Measurements from ENCODE around the gene U2AF2. TPM values are rescaled to one million over a fixed set of nuclear protein-coding genes. Genes with fewer than 3 reads are reported as not detected.

U2AF2 gene
- total RNA-seq, 1 experiment from 2014 or later, result 545 TPM

DNA sequence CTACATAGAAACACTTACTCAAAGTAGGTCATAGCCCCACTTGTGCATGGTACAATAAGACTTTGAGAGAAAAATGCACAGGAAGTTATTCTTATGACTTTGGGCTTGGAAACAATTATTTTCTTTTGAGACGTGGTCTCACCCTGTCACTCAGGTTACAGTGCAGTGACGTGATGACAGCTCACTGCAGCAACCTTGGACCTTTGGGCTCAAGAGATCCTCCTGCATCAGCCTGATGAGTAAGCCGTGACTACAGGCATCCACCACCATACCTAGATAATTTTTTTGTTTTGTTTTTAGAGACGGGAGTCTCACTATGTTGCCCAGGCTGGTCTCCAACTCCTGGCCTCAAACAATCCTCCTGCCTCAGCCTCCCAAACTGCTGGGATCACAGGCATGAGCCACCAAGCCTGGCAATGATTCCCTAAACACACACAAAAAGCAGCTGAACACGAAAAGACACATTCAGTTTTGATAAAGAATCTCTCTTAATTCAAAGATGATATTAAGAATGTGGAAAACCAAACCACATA lies 65.4 kb downstream of the U2AF2 start:
- H3K27ac ChIP-seq (ENCODE audit: low read length), result no peak overlapping the region
- no peak overlapping the region for H3K4me3 ChIP-seq (ENCODE audit: low read depth in 2 of 2, low read length in 2 of 2)
- BruUV-seq (replicated peaks), result no TSS peak
- no peak for DNase-seq (ENCODE audit: low read depth, low spot score)
- ATAC-seq, result no peak
- no peaks in the 10 kb centered on the region for H3K4me1 ChIP-seq (ENCODE audit: control insufficient read depth, insufficient read depth, low read length)
- TF ChIP-seq TCF7L2 (IDR thresholded peaks at IDR 0.05; ENCODE audit: low read depth, low read length) (no peak), POLR2AphosphoS5 (IDR thresholded peaks at IDR 0.05; ENCODE audit: low read depth, low read length) (no peak), SIN3A (IDR thresholded peaks at IDR 0.05; ENCODE audit: borderline replicate concordance, insufficient read depth, low read depth, low read length) (no peak)
- TF ChIP-seq, protein P1, sequence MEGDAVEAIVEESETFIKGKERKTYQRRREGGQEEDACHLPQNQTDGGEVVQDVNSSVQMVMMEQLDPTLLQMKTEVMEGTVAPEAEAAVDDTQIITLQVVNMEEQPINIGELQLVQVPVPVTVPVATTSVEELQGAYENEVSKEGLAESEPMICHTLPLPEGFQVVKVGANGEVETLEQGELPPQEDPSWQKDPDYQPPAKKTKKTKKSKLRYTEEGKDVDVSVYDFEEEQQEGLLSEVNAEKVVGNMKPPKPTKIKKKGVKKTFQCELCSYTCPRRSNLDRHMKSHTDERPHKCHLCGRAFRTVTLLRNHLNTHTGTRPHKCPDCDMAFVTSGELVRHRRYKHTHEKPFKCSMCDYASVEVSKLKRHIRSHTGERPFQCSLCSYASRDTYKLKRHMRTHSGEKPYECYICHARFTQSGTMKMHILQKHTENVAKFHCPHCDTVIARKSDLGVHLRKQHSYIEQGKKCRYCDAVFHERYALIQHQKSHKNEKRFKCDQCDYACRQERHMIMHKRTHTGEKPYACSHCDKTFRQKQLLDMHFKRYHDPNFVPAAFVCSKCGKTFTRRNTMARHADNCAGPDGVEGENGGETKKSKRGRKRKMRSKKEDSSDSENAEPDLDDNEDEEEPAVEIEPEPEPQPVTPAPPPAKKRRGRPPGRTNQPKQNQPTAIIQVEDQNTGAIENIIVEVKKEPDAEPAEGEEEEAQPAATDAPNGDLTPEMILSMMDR (IDR thresholded peaks at IDR 0.05), result no peak
- TF ChIP-seq, protein P2, sequence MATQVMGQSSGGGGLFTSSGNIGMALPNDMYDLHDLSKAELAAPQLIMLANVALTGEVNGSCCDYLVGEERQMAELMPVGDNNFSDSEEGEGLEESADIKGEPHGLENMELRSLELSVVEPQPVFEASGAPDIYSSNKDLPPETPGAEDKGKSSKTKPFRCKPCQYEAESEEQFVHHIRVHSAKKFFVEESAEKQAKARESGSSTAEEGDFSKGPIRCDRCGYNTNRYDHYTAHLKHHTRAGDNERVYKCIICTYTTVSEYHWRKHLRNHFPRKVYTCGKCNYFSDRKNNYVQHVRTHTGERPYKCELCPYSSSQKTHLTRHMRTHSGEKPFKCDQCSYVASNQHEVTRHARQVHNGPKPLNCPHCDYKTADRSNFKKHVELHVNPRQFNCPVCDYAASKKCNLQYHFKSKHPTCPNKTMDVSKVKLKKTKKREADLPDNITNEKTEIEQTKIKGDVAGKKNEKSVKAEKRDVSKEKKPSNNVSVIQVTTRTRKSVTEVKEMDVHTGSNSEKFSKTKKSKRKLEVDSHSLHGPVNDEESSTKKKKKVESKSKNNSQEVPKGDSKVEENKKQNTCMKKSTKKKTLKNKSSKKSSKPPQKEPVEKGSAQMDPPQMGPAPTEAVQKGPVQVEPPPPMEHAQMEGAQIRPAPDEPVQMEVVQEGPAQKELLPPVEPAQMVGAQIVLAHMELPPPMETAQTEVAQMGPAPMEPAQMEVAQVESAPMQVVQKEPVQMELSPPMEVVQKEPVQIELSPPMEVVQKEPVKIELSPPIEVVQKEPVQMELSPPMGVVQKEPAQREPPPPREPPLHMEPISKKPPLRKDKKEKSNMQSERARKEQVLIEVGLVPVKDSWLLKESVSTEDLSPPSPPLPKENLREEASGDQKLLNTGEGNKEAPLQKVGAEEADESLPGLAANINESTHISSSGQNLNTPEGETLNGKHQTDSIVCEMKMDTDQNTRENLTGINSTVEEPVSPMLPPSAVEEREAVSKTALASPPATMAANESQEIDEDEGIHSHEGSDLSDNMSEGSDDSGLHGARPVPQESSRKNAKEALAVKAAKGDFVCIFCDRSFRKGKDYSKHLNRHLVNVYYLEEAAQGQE (IDR thresholded peaks at IDR 0.05; ENCODE audit: insufficient read depth in 1 of 2, low read depth in 2 of 2, low read length in 1 of 2), result no peak
- ChIA-PET POLR2A (interaction anchor here (0.6 kb wide), 1 partner anchor 729 kb away, joined by 7 read pairs; no protein-coding TSS in a partner anchor), CTCF (no interaction called here)
- intact Hi-C loops (cut with micrococcal nuclease; ENCODE audit: unreplicated experiment), result no loop called here
- H3K36me3 ChIP-seq (ENCODE audit: control insufficient read depth, insufficient read depth, low read length), result no peaks in the 10 kb centered on the region
- peaks cover 4% of the 10 kb centered on the region; the same call in 1 of the 2 replicates for H3K9me3 ChIP-seq (ENCODE audit: control insufficient read depth, insufficient read depth, low read depth, low read length)
- H3K27me3 ChIP-seq (ENCODE audit: control insufficient read depth, insufficient read depth, low read length), result peaks cover 25% of the 10 kb centered on the region
- in situ Hi-C loops (cut with HindIII; ENCODE audit: low pct_unique_long_range_greater_than_20kb, low sequenced_read_pairs), result no loop called here

- in situ Hi-C loops (cut with HindIII; ENCODE audit: low pct_unique_long_range_greater_than_20kb, low sequenced_read_pairs), result no loop called here
- Histone ChIP-seq H3K27me3 (ENCODE audit: control insufficient read depth, insufficient read depth, low read length) (peaks cover 22% of the 10 kb centered on the region), H3K9me3 (ENCODE audit: control insufficient read depth, insufficient read depth, low read depth, low read length) (peaks cover 4% of the 10 kb centered on the region; the same call in 1 of the 2 replicates), H3K4me1 (ENCODE audit: control insufficient read depth, insufficient read depth, low read length) (no peaks in the 10 kb centered on the region), H3K36me3 (ENCODE audit: control insufficient read depth, insufficient read depth, low read length) (no peaks in the 10 kb centered on the region), H3K4me3 (ENCODE audit: low read depth in 2 of 2, low read length in 2 of 2) (no peak overlapping the region), H3K27ac (ENCODE audit: low read length) (no peak overlapping the region)
- TF ChIP-seq TCF7L2 (IDR thresholded peaks at IDR 0.05; ENCODE audit: low read depth, low read length) (no peak), SIN3A (IDR thresholded peaks at IDR 0.05; ENCODE audit: borderline replicate concordance, insufficient read depth, low read depth, low read length) (no peak), POLR2AphosphoS5 (IDR thresholded peaks at IDR 0.05; ENCODE audit: low read depth, low read length) (no peak)
- TF ChIP-seq, protein P2 (IDR thresholded peaks at IDR 0.05; ENCODE audit: insufficient read depth in 1 of 2, low read depth in 2 of 2, low read length in 1 of 2), result no peak
- TF ChIP-seq, protein P1 (IDR thresholded peaks at IDR 0.05), result no peak
- DNase-seq (ENCODE audit: low read depth, low spot score) (no peak), ATAC-seq (no peak)
- POLR2A ChIA-PET, result interaction anchor here (0.6 kb wide), 1 partner anchor 729 kb away, joined by 7 read pairs; no protein-coding TSS in a partner anchor
- no TSS peak for BruUV-seq (replicated peaks)
- intact Hi-C loops (cut with micrococcal nuclease; ENCODE audit: unreplicated experiment), result no loop called here
- CTCF ChIA-PET, result no interaction called here
Measured at GRCh38 chr19:55720801-55721200, 66.0 kb downstream of the U2AF2 start.
